ENCODE data around the gene TMEM165. TPM values are rescaled to one million over a fixed set of nuclear protein-coding genes. Genes with fewer than 3 reads are reported as not detected.

Gene TMEM165
- total RNA-seq, 2 donors from 2014 or later: 75.5 to 90.1 TPM

GRCh38 chr4:55435141-55435841, 39.5 kb downstream of the TMEM165 start:
- Histone ChIP-seq H3K4me3 (no peak overlapping the region), H3K27me3 (no peaks in the 10 kb centered on the region), H3K36me3 (peaks cover 65% of the 10 kb centered on the region), H3K9me3 (no peaks in the 10 kb centered on the region), H3K27ac (no peak overlapping the region), H3K4me1 (peaks cover 0 to 6% of the 10 kb centered on the region in 2 donors)
- TF ChIP-seq, protein P1, sequence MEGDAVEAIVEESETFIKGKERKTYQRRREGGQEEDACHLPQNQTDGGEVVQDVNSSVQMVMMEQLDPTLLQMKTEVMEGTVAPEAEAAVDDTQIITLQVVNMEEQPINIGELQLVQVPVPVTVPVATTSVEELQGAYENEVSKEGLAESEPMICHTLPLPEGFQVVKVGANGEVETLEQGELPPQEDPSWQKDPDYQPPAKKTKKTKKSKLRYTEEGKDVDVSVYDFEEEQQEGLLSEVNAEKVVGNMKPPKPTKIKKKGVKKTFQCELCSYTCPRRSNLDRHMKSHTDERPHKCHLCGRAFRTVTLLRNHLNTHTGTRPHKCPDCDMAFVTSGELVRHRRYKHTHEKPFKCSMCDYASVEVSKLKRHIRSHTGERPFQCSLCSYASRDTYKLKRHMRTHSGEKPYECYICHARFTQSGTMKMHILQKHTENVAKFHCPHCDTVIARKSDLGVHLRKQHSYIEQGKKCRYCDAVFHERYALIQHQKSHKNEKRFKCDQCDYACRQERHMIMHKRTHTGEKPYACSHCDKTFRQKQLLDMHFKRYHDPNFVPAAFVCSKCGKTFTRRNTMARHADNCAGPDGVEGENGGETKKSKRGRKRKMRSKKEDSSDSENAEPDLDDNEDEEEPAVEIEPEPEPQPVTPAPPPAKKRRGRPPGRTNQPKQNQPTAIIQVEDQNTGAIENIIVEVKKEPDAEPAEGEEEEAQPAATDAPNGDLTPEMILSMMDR (IDR thresholded peaks at IDR 0.05): peak in 1 of 2 donors; percentile 26
- DNase-seq (ENCODE audit: low spot score): no peak

DNA sequence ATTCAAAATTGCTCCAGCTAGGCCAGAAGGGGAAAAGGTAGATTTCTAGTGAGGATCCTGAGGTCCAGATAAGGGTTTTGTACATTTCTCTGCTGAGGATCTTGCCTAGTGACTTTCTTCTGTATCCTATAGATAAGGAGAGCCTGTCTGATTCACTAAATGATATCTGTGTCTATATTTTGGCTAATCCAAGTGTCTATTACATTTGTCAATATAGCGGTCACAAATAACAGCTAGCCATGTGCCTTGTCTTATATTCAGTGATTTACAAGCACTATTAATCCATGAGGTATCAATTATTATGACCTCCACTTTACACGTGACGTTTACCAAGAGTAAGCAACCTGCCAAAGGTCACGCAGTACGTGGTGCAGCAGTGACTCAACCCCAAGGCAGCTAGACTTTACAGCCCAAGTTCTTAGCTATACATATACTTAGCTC, 41.6 kb downstream of the TMEM165 start:
- no peak for DNase-seq (ENCODE audit: low spot score)
- no peaks in the 10 kb centered on the region for H3K9me3 ChIP-seq
- TF ChIP-seq, protein P1 (IDR thresholded peaks at IDR 0.05): no peak
- H3K27me3 ChIP-seq: no peaks in the 10 kb centered on the region
- no peak overlapping the region for H3K27ac ChIP-seq
- no peak overlapping the region for H3K4me3 ChIP-seq
- H3K36me3 ChIP-seq: peaks cover 49% of the 10 kb centered on the region
- peaks cover 0 to 6% of the 10 kb centered on the region in 2 donors for H3K4me1 ChIP-seq

- Histone ChIP-seq H3K27me3 (no peaks in the 10 kb centered on the region), H3K4me1 (peaks cover 0 to 6% of the 10 kb centered on the region in 2 donors), H3K36me3 (peaks cover 49% of the 10 kb centered on the region), H3K4me3 (no peak overlapping the region), H3K9me3 (no peaks in the 10 kb centered on the region), H3K27ac (no peak overlapping the region)
- TF ChIP-seq, protein P1 (IDR thresholded peaks at IDR 0.05): no peak
- no peak for DNase-seq (ENCODE audit: low spot score)
These were observed 42.1 kb downstream of the TMEM165 start for GRCh38 chr4:55437823-55438222.

DNA sequence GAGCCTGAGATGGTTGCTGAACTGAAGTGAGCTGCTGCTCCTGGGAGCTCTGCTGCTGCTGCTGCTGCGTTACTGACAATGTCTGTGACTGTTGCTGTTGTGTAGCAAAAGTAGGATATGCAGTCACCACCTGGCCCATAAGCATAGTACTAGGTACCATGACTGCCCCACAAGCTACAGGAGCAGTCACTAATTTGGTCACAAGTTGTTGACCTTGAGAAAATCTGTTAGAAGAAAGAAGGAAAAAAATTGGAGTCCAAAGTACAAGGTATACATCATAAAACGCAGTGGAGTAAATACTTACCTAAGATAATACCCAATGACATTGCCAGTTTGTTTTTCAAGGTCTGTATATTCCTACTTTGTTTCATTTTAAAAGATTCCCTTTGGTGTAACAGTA, 42.6 kb downstream of the TMEM165 start:
- peaks cover 0 to 6% of the 10 kb centered on the region in 2 donors for H3K4me1 ChIP-seq
- DNase-seq (ENCODE audit: low spot score): no peak
- TF ChIP-seq, protein P1 (IDR thresholded peaks at IDR 0.05): no peak
- no peak overlapping the region for H3K4me3 ChIP-seq
- no peaks in the 10 kb centered on the region for H3K9me3 ChIP-seq
- H3K27ac ChIP-seq: no peak overlapping the region
- H3K36me3 ChIP-seq: peaks cover 49% of the 10 kb centered on the region
- H3K27me3 ChIP-seq: no peaks in the 10 kb centered on the region

- H3K9me3 ChIP-seq: no peaks in the 10 kb centered on the region
- H3K27ac ChIP-seq: no peak overlapping the region
- no peak overlapping the region for H3K4me3 ChIP-seq
- H3K27me3 ChIP-seq: no peaks in the 10 kb centered on the region
- peaks cover 0 to 6% of the 10 kb centered on the region in 2 donors for H3K4me1 ChIP-seq
- TF ChIP-seq, protein P1 (IDR thresholded peaks at IDR 0.05): no peak
- peaks cover 49% of the 10 kb centered on the region for H3K36me3 ChIP-seq
- DNase-seq (ENCODE audit: low spot score): no peak
These were observed 43.3 kb downstream of the TMEM165 start for GRCh38 chr4:55439023-55439422.

- Histone ChIP-seq H3K36me3 (peaks cover 32% of the 10 kb centered on the region), H3K27me3 (no peaks in the 10 kb centered on the region), H3K4me1 (no peaks in the 10 kb centered on the region), H3K27ac (no peak overlapping the region), H3K4me3 (no peak overlapping the region), H3K9me3 (no peaks in the 10 kb centered on the region)
- no peak for DNase-seq (ENCODE audit: low spot score)
- TF ChIP-seq, protein P1 (IDR thresholded peaks at IDR 0.05): no peak
These were observed 45.0 kb downstream of the TMEM165 start for GRCh38 chr4:55440786-55441185.

All from right atrium auricular region (tissue), 2 donors.